ENCODE data around the gene EP400.
"Not testable (repeated sequence)": the region's sequence is repeated elsewhere in the genome, so short reads cannot be mapped to it uniquely, and the experiment has no call there.

EP400 gene

DNA sequence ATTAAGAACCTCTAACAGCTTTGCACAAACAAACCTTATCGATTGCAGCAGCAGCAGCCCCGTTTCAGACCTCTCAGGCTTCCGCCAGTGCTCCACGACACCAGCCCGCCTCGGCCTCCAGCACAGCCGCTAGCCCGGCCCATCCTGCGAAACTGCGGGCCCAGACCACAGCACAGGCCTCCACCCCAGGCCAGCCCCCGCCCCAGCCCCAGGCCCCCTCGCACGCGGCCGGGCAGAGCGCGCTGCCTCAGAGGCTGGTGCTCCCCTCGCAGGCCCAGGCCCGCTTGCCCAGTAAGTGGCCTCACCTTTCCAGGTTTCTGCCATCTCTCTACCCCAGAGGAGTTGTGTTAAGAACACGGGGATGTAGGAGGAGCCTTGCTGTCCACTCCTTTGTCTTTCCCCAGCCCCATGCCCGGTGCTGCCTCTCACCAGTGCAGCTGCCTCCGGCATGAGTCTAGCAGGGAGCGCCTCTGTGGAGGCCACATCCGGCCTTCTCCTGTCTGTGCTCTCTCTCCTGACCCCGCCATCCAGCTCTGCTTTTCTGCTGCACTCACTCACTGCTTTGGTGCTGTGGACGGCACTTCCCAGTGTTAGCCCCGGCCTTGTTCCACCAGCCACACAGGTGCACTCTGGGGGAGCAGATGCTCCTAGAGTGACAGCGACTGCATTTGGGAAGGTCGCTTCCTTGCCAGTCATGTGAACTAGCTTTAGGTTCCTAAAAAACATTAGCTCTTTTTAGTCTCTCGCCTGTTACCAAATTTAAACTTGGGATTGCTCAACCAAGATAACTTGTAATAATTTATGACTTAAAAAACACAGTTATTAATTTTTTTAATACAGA, 71.5 kb downstream of the EP400 start:
- no peak for FAIRE-seq

DNA sequence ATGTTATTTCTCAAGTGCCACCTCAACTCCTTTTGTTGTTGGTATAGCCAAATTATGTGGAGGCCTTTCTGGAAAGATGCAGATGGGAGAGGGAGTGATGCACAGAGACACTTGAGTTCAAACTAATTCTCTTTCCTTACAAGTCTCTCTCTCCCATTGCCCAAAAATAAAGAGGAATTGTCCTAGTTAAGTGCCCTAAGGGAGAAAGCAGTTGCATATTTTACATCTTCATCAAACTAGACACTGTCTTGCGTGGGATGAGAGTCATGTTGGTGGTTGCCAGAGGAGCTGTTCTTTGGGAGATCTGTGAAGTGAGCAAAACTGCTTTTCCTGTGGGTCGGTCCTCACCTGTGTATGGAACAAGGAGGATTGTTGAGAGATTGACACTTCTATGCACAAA, 72.2 kb downstream of the EP400 start:
- FAIRE-seq = no peak

DNA sequence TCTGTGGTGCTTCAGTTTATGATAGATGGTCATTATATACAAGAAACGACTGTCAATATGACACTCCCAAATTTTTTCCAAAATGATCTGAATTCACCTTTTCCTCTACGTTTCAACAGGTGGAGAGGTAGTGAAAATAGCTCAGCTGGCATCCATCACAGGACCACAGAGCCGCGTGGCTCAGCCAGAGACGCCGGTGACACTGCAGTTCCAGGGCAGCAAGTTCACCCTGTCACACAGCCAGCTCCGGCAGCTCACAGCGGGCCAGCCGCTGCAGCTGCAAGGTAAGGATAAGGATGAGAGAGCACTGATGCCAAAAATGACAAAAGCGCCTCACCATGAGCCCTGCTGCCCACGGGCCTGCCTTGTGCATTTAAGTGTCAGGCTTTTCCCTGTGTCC, 73.9 kb downstream of the EP400 start:
- no peak for FAIRE-seq

DNA sequence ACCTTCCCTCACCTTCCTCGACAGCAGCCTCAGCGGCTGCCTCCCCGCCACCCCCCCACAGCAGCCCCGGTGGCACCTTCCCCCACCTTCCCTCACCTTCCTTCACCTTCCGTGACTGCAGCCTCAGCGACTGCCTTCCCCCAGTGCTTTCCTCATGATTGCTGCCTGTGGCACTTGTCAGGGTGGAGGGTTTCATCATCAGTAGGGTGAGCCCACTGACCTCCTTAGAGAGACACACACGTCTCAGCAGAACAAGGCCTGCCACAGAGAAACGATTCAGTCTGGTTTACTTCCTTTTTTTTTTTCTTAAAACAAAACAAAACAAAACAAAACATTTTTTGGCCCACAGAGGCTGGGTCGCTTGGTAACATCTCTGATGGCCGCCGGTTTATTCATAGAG, 75.0 kb downstream of the EP400 start:
- no peak for FAIRE-seq

DNA sequence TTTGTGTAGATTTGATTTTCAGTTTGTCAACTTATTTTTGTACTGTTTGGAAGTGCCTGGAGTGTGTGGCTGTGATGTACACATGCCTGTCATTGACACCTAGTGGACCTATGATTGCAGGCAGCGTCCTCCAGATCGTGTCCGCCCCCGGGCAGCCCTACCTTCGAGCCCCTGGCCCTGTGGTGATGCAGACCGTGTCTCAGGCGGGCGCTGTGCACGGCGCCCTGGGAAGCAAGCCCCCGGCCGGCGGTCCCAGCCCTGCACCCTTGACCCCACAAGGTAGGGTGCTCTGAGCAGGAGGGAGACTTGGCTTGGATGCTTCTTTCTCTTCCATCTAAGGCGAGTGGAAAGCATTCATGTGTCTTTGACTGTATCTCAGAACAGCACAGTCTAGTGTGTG, 75.8 kb downstream of the EP400 start:
- no peak for FAIRE-seq

DNA sequence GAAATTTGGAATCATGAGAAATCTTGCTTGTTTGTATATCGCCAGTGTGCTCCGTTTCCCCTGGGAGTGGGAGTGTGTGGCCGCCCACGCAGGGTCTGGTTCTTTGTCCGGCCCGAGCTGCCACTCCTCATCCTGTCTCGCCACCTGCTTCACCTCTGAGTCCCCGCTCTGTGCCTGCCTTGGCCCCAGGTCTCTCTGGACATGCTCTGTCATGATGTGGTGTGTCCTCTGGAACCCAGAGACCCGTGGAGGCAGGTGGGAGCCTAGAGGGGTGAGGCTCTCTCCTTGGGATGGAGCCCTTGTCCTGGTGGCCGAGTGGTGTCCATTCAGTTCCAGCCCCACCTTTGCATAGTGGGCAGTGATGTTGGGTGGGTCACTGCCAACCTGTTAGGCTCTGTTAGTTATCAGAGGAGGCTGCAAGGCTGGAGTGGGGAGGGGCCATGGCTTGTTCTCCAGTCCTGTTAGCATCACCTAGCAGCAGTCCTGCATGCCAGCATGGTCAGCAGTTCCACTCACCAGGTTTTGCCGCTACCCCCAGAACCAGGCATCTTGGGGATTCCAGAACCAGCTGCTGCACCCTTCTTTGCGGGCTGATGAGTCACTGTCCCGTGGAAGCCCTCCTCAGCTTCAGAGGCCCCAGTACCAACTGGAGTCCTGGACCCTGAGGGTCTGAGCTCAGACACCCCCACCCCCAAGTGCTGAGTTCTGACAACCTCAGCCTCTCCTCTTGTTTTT, 76.5 kb downstream of the EP400 start:
- no peak for FAIRE-seq

DNA sequence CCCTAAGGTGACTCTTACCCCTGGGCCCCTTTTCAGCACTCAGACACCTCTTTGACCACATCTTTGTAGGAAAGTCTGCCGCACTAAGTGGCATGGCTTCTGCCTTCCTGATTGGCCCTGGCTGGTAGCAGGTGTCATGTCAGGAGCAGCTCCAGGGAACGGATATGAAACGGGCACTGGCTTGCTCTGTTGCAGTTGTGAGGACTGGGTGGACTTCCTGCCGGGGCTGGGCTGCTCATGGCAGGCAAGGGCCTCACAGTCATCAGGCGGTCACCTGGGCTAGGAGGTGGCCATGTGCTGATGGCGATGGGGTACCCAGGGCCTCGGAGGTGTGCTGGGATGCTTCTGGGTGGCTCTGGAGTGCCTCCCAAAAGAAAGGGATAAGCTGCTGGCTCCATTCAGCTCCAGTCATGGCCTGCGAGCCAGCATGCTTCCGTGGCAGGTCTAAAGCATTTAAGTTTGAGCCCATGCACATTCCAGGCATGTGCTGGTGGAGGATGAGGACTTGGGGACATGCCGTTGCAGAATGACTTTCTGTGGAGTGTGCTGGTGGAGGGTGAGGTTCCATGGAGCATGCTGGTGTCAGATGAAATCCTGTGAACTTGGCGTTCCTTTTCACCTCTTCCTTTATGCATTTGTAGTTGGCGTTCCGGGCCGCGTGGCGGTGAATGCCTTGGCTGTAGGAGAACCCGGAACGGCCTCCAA, 77.2 kb downstream of the EP400 start:
- no peak for FAIRE-seq

DNA sequence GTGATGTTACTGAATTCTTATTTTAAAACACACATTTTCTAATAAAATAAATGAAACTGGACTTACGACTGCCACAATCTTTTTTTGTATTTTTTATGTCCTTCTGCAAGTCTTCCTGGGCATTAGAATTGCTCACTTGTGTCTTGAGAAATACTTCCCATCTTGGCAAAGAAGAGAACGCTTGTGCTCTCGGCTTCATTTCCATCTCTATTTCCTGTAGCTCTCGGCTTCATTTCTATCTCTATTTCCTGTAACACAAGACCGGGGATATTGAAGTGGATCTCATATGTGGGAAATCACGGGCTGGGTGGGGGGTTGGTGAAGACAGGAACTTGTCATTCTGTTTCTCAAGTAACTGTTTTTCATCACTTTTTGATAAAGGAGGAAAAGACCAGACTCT, 77.9 kb downstream of the EP400 start:
- no peak for FAIRE-seq

DNA sequence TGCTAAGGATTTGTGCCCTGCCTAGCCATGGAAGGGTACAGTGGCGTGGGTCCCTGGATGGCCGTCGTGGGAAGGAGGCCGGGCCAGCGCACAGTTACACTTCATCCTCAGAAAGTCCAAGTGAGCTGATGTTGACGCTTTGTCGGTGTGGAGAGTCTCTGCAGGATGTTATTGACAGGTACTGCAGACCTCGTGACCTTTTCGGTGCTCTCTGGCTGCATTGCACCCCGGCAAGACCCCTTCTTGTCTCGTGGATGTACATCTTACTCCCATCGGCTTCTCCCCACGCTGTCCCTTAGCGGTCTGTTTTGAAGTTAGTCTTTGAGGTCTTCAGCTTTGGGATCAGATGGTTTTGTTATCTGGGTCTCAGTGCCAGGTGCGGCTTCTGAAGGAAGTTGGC, 78.4 kb downstream of the EP400 start:
- FAIRE-seq = no peak

DNA sequence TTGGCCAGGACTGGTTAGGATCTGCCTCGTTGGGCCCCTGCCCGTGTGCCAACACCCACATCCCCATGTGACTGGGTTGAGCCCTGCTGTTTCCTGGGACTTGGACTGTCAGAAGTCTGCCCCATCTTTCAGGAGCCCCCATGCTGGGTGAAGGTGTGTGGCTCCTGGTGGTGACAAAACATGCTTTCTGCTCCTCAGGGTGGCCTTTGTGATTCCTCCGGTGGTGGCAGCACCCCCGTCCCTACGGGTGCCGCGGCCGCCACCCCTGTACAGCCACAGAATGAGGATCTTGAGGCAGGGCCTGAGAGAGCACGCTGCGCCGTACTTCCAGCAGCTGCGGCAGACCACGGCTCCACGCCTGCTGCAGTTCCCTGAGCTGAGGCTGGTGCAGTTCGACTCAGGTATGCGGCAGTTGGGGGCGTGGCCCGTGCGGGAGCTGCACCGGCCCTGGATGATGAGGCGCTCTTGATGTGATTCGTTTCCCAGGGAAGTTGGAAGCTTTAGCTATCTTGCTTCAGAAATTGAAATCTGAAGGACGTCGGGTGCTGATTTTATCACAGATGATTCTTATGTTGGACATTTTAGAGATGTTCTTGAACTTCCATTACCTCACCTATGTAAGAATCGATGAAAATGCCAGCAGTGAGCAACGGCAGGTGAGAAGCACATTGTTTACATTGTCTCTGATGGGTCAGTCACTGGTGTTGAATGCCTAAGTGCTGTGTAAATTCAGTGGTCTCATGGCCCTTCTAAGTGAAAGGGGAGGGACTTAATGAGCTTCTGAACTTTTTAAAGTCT, 80.0 kb downstream of the EP400 start:
- FAIRE-seq = no peak

DNA sequence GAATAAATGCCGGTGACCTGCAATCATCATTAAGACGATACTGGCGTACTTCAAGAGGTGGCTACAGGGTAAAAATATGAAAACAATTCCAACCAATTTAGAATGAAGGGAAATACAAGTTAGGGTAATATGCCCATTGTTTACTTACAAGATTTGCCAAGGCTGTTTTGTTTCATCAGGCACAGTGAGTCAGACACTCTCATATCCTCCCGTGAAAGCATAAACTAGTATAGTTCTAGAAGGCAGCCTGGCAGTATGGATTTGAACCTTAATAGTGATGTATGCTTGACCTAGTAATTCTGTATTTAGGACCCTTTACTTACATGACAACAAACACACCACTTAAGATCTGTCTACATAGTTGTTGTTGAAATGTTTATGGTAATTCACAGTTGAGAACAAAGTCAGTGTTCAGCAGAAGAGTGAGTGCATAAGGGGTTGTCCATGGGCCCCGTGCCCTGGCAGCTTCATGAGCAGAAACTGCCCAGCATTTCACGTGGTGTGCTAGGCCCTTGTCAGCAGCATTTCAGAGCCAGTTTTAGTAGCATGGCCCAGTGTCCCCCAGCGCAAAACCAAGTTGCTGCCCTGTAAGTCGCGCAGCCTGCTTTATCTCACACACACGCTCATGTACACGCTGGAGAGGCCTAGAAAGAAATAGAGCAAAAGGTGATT, 80.8 kb downstream of the EP400 start:
- FAIRE-seq = no peak

DNA sequence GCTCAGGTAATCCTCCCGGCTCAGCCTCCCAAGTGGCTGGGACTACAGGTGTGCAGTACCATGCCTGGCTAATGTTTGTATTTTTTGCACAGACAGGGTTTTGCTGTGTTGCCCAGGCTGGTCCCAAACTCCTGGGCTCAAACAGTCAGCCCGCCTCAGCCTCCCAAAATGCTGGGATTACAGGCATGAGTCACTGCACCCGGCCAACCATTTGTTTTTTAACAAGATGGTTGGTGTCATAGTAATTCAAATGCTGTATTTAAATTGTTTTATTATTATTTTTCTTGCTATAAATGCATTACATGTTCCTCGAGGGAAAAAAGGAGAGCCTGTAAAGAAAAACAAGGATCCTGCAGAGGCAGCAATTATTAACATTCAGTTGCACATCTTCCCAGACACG, 83.9 kb downstream of the EP400 start:
- FAIRE-seq = no peak

DNA sequence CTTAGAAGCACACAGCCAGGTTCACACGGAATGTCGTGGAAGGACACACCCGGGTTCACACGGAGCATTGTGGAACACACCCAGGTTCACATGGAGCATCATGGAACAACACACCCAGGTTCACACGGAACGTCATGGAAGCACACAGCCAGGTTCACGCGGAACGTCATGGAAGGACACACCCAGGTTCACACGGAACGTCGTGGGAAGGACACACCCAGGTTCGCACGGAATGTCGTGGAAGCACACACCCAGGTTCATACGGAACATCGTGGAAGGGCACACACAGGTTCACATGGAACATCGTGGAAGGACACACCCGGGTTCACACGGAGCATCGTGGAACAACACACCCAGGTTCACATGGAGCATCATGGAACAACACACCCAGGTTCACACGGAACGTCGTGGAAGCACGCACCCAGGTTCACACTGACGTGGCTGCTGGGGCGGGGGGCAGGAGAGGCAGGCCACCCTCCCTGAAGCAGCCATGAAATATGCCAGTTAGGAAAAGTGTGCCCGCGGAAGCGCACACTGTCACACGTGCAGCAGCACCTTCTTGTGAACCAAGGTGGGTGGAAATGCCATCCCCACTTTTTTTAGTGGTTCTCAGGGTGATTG, 86.4 kb downstream of the EP400 start:
- no peak for FAIRE-seq

DNA sequence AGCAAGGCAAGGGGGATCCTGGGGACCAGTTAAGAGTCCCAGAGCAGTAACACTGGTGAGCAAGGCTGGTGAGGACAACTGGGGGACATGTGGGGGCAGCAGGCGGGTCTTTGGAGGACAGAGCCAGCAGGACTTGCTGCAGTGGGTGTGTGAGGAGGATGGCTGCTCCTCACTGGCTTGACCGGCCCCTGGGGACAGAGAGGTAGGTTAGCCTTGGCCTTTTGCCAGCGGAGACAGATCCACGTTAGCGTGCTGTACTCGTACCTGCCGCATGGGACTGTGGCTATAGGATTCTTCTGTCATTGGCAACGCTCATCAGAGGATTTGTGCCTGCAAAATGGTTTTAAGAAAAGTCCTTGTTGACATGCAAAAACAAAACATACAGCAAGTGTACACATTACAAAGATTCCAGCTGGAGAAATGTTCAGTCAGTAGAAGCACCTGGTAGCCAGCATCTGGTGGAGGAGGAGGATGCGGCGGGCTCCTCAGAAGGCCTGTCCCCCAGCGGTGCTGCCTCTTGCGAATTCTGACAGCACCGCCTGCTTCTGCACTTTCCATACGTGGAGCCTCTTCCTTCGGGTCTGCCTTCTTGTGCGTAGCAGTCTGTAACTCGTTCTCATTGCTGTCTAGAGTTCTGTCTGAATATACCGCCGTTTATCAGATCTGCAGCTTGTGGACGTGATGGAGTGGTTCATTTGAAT, 91.3 kb downstream of the EP400 start:
- no peak for FAIRE-seq

DNA sequence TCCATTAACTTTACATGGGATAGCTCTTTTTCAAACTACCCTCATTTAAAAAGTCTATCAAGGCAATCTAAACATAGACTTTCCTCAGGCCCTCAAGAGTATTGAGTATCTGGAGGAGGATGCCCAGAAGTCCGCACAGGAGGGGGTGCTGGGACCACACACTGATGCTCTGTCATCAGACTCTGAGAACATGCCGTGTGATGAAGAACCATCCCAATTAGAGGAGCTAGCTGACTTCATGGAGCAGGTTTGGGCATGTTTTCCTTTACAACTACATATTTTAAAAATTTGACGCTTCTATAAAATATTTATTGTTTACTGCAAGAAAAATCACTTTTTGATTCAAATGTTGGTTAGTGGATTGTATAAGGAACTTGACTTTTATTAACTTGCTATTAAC, 93.5 kb downstream of the EP400 start:
- FAIRE-seq = no peak

DNA sequence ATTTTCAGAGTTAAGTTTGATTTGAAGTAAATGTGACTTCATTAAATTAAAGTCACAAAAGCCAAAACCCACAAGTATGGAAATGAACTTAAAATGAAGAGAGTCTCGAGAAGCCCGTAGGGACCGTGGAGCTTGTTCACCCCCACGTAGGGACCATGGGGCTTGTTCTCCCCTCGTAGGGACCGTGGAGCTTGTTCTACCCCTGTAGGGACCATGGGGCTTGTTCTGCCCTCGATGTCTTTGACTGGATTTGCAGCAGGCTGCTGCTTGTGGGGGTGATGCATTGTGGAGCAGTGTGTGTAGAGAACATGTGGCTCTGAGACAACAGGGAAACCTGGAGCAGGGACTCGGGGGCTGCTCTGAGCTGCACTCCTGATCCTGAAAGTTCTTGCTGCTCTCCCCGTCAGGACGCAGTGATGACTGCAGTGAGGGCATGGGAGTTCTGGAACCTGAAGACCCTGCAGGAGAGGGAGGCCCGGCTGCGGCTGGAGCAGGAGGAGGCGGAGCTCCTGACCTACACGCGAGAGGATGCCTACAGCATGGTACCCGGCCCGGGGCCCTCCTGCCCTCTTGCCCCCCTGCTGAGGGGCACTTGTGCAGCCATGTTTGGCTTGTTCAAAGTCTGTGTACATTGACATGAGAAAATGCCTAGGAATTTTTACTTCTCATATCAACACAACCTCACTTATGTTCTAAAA, 94.2 kb downstream of the EP400 start:
- no peak for FAIRE-seq

DNA sequence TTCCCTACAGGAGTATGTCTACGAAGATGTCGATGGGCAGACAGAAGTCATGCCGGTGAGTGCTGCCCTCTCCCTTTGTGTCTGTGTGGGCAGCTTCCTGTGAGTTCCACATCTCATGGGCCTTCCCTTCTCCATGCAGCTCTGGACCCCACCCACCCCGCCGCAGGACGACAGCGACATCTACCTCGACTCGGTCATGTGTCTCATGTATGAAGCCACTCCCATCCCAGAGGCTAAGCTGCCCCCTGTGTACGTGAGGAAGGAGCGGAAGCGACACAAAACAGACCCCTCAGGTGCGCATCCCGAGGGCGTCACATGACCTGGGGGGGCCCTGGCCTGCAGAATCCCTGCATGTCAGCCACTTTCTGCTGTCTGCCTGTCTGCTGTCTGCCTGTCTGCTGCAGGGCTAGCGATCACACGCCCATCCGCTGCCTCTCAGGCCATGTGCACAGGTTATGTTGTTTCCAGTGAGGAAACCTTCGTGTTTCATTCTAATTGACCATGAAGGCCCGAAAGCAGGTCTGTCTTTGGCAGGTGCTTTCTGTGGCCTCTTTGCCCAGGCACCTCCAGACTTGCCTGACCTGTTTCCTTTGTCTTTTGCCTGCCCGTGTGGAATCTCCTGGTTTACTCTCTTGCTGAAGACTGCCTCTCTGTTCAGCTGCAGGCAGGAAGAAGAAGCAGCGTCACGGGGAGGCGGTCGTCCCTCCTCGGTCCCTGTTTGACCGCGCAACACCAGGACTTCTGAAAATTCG, 95.1 kb downstream of the EP400 start:
- no peak for FAIRE-seq

DNA sequence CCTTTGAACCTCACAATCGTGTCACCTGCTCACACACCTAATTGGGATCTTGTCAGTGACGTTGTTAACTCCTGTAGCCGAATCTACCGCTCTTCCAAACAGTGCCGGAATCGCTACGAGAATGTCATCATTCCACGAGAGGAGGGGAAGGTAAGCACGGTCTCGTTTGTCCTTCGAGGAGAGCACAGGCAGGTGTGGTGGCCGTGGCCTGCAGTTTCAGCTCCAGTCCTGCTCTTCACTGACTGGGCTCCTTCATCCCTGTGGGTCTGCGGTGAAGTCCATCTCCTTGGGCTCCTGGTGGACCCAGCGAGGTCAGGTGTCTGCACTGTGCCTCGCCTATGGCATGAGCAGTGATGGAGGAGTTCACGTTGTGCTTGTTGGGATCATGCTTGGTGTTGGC, 96.0 kb downstream of the EP400 start:
- no peak for FAIRE-seq

DNA sequence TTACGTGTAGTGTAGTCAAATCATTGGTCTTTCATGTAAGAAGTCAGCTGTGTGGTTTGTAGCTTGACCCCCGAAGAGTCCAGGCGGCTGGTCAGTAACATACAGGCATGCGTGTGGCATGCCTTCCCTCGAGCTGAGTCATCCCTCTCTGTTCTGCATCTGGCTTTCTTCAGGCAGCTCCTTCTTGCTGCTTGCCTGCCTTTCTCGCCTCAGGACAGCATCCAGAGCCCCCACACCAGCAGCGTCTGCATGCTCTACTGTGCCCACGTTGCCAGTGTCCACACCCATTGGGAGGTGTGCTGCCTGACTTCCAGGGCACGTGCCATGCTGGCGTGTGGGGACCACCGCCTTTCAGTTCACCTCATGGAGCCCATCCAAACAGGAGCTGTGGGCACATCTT, 96.8 kb downstream of the EP400 start:
- no peak for FAIRE-seq

DNA sequence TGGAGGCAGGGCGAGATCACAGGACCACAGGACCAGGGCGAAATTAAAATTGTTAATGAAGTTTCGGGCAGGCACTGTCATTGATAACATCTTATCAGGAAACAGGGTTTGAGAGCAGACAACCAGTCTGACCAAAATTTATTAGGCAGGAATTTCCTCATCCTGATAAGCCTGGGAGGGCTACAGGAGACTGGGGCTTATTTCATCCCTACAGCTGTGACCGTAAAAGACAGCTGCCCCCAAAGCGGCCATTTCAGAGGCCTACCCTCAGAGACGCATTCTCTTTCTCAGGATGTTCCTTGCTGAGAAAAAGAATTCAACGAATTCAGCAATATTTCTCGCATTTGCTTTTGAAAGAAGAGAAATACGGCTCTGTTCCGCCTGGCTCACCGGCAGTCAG, 97.9 kb downstream of the EP400 start:
- not testable (repeated sequence) for FAIRE-seq
